DMS53 treated with DMSO at 0.1 percent for 48 hours (cell line): ENCODE results near the gene ARFGEF3.
"Not testable (repeated sequence)": the region's sequence is repeated elsewhere in the genome, so short reads cannot be mapped to it uniquely, and the experiment has no call there.

Experiments
- DNase-seq: peaks from one replicate; lab custom pipeline; 2025; ENCODE audit not compliant: unreplicated experiment; lab: John Stamatoyannopoulos, UW

The ARFGEF3 gene

GRCh38 chr6:138266095-138266494 is 104.4 kb downstream of the ARFGEF3 start:
- no peak for DNase-seq

GRCh38 chr6:138267971-138268895 is 106.5 kb downstream of the ARFGEF3 start:
- no peak for DNase-seq

GRCh38 chr6:138271451-138271850 is 109.7 kb downstream of the ARFGEF3 start:
- no peak for DNase-seq

- DNase-seq: no peak
These were observed 111.0 kb downstream of the ARFGEF3 start for GRCh38 chr6:138272533-138273315.

- DNase-seq: no peak
These were observed 114.2 kb downstream of the ARFGEF3 start for GRCh38 chr6:138275976-138276375.

GRCh38 chr6:138277835-138278234 is 116.1 kb downstream of the ARFGEF3 start:
- no peak for DNase-seq

GRCh38 chr6:138278326-138278725 is 116.6 kb downstream of the ARFGEF3 start:
- no peak for DNase-seq

- DNase-seq: no peak
These were observed 124.1 kb downstream of the ARFGEF3 start for GRCh38 chr6:138285800-138286199.

GRCh38 chr6:138286698-138287097 is 125.0 kb downstream of the ARFGEF3 start:
- no peak for DNase-seq

- DNase-seq: peak; percentile 68
These were observed 125.6 kb downstream of the ARFGEF3 start for GRCh38 chr6:138287144-138287955.

GRCh38 chr6:138288428-138289085 is 126.8 kb downstream of the ARFGEF3 start:
- DNase-seq: not testable (repeated sequence)

- no peak for DNase-seq
These were observed 128.0 kb downstream of the ARFGEF3 start for GRCh38 chr6:138289739-138290138.

- no peak for DNase-seq
These were observed 128.8 kb downstream of the ARFGEF3 start for GRCh38 chr6:138290423-138290962.

- no peak for DNase-seq
These were observed 129.5 kb downstream of the ARFGEF3 start for GRCh38 chr6:138291036-138291848.

- DNase-seq: no peak
These were observed 130.1 kb downstream of the ARFGEF3 start for GRCh38 chr6:138291849-138292181.

GRCh38 chr6:138292482-138292881 is 130.7 kb downstream of the ARFGEF3 start:
- no peak for DNase-seq

- no peak for DNase-seq
These were observed 132.0 kb downstream of the ARFGEF3 start for GRCh38 chr6:138293428-138294395.

GRCh38 chr6:138296381-138296780 is 134.6 kb downstream of the ARFGEF3 start:
- DNase-seq: no peak
